Fibroblast of skin of scalp (primary cell): Measurements from ENCODE around the gene ST6GALNAC6.
"Not testable (repeated sequence)": the region's sequence is repeated elsewhere in the genome, so short reads cannot be mapped to it uniquely, and the experiment has no call there.

Experiments used
- DNase-seq: peaks from one replicate; pipeline ENCODE4 v3.0.0-alpha.2; 2013

The ST6GALNAC6 gene

GRCh38 chr9:127854960-127855359, 44.4 kb downstream of the ST6GALNAC6 start:
- no peak for DNase-seq

DNA sequence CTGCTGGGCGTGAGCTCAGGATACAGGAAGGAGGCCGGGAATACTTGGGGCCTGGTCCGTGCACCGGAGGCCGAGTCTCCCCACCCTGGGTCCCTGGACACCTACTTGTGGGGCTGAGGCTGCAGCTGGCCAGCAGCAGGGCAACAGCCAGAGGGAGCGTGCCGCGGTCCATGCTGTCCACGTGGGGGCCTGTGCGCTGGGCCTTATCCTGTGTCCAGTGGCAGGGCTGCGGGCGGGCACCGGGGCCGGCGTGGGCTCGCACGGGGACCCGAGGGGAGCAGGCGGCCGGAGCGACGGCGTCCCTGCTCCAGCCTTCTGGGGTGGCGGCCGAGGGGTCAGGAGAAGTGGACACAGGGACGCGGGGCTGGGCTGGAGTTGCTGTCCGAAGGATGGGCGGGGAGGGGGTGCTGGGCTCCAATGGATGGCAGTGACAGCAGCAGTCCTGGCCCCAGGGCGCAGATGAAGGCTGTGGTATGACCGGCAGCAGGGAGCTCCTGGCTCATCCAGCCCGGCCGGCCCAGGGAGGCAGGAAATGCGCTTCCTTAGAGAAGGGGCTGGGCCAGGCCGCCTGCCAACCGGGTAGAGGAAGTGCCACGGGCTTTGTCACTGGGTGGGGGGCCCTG, 45.1 kb downstream of the ST6GALNAC6 start, which contains the start of gene ENG:
TSS of gene ENG (minus strand) at position 475 of the 623 bp plus-strand sequence. CDS start at position 172, 303 bp downstream.
- peak; percentile 78 for DNase-seq

DNA sequence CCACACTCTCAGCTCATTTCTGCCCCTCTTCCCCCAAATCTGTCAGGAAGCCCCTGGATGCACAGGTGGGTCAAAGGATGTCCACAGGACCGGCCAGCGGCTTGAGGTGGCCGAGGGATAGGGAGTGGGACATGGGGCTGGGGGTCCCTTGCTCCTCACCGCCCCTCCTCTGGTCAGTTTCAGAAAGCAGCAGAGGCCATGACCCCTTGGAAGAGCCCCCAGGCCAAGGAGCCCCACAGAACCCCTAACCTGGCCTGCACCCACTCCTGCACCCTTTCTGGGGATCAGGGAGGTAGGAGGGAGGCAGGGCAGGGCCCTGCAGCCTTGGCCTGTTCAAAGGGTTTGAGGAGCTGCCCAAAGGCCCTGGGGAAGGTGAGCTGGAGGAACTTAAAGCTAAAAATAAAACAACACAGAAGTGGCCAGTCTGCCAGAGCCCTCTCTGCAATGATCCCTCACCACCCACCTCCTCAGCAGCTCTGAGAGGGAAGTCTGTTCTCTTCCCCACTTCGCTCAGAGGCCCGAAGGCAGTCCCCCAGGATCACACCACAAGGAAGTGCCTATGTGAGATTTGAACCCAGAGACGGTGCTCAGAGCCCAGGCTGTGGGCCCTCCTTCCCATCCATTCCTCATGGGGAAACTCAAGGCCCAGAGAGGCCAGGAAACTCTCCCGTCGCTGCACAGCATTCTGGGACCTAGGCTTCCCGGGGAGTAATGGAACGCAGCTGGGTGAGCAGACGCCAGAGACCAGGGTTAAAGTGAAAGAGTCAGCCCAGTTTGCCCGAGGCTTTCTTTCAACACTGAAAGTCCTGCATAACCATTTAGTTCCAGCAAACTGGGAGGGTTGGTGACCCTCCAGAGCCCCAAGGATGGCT, 45.9 kb downstream of the ST6GALNAC6 start:
- peak; percentile 23 for DNase-seq

DNA sequence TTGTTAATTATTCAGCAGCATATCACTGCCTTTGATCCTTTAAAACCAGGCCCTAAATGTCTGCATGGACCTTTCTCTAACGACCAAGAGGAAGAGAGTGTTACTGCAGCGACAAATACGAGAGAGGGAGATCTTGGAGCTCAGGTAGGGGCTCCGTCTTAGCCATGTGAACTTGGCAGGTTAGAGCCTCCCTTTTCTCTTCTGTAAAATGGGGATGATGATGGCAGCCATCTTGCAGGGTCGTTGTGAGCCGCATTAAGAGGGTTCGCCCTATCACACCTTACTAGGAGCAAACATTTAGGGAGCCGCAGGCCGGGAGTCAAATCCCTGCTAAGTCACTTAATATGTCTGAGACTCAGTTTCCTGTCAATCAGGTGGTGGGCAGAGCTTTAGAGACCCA, 46.6 kb downstream of the ST6GALNAC6 start:
- DNase-seq, result no peak

GRCh38 chr9:127850286-127850830, 49.0 kb downstream of the ST6GALNAC6 start:
- no peak for DNase-seq

DNA sequence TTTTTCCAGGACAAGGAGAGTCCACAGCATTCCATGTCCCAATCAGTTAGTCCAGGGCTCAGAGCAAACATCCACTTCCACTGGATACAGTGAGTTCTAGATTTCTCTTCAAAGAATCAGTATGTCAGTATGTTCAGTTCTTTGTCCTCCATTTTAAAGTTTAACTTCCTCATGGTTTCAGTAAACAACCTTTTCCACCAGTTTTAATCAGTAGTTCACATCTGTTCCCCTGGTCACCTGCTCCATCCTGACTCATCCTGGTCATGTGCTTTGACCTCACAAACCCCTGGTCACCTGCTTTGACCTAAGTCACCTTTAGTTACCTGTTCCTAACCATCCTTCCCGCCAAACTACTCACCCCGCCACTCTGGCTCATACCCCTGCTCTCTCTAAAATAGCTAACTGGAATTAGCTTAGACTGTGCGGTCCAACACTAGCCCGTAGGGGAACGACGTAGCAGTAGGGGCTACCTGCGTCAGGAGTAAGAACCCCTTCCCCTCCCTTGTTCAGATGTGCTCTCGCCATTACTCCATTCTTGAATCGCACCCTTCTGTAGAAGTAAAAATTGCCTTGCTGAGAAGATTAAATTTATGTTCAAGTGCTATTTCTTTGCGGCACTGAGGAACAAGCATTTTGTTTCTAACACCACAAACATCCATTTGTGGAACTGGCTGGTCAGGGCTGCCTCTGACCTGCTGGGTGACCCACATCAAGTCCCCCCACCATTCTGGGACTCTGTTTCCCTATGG, 50.5 kb downstream of the ST6GALNAC6 start:
- no peak for DNase-seq

DNA sequence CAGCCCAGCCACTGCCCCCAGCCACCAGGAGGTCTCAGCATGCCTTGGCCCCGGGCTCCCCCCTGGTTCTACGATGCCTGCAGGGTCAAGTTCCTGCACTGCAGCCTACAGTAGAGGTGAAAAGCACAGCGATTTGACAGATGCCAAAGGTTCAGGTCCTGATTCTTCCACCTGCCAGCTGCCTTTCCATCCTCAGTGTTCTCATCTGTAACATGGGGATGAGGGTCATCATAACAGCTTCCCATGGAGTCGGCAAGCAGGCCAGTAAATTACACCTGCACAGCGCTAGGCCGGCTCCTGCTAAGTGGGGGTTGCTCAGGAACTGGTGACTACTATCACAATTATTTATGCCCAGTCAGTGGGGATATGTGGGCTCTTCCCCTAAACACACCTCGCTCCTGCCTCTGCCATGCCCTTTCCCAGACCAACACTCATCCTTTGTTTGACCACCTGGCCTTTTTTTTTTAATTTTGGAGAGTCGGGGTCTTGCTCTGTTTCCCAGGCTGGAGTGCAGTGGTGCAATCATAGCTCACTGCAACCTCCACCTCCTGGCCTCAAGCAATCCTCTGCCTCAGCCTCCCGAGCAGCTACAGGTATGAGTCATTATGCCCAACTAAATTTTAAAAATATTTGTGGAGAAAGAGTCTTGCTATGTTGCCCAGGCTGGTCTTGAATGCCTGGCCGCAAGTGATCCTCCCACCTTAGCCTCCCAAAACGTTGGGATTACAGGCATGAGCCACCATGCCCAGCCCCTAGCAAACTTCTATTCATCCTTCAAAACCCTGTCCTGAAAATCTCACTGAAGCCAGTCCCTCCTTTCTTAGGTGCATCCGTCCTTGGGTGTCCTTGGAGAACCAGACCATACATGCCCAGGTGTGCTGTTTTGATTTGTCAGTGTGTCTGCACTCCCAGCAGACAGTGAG, 51.3 kb downstream of the ST6GALNAC6 start:
- no peak for DNase-seq

DNA sequence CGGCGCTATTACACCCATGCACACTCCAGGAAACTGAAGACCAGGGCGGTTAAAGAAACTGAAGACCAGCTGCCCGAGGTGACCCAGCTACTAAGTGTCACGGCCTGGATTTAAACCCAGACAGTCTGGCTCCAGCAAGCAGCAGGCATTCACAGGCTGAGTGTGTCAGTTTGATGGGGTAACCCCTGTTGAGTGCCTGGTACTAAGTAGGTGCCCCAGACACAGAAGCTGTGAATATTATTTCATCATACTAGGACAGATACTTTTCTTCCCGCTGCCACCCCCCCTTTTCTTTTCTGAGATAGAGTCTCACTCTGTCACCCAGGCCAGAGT, 52.3 kb downstream of the ST6GALNAC6 start:
- no peak for DNase-seq

GRCh38 chr9:127846443-127847177, 52.8 kb downstream of the ST6GALNAC6 start:
- no peak for DNase-seq

DNA sequence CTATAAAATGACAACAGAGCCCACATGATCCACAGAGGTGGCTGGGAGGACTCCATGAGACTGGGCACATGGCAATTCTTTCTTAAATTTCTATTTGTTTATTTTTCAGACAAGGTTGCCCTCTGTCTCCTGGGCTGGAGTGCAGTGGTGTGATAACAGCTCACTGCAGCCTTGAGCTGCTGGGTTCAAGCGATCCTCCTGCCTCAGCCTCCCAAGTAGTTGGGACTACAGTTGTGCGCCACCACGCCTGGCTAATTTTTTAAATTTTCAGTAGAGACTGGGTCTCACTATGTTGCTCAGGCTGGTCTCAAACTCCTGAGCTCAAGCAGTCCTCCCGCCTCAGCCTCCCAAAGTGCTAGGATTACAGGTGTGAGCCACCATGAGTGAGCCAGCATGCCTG, 53.8 kb downstream of the ST6GALNAC6 start:
- DNase-seq, result not testable (repeated sequence)

DNA sequence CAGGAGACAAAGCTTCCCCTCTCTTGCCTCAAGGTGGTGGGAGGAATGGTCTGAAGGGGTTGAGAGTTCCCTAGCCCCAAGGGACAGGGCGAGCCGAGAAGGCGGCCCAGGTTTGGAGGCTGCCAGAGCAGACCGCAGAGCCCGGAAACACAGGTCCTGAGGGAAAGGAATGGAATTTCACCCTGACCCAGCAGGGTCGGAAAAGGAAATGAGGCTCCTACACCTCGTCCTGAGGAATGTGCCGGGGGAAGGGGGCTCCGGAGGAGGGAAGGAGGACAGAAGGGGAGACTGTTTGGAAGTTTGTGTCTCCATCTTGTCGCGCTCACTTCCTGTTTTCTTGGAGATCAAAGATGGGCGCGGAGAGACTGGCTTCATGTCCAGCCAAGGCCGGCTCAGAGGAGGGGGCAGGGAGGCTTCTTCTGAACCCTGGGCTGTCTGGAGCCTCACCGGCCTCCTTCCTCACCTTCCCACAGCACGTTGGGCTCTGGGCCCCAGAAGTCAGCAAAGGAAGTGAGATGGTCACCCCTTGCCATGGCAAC, 54.5 kb downstream of the ST6GALNAC6 start:
- DNase-seq, result peak; percentile 48

DNA sequence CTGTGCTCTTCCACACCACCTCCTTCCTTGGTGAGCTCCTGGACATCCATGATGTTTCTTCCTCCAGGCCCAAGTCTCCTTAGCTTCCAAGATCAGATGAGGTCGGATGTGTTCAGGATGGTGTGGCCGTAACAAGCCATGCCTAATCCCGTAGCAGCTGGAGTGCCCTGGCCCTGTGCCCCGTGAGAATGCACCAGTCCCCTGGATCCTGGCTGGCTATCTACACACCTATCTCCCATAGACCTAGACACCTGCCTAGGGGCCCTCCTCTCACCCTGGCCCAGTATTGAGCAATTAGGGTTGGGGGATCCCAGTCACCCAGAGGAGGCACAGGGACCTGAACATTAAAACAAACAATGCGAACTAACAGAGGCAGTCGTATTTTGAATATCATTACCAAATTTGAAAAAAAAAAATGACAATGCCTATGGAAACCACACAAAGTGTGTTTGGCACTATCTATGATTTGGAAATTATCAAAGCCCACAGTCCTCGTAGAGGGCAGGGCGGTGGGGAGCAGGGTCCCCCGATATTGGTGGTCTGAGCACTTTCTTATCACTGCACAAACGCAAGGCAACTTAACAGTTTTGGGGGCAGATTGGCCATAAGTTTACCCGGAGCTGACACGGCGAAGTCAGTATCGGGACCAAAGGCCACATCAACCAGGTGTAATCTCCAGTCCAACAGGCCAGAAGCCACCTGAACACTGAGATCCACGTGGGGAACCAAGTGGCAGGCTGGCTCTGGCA, 58.1 kb downstream of the ST6GALNAC6 start:
- DNase-seq, result no peak

- peak; percentile 67 for DNase-seq
Measured at GRCh38 chr9:127838375-127839078, 60.9 kb downstream of the ST6GALNAC6 start.

DNA sequence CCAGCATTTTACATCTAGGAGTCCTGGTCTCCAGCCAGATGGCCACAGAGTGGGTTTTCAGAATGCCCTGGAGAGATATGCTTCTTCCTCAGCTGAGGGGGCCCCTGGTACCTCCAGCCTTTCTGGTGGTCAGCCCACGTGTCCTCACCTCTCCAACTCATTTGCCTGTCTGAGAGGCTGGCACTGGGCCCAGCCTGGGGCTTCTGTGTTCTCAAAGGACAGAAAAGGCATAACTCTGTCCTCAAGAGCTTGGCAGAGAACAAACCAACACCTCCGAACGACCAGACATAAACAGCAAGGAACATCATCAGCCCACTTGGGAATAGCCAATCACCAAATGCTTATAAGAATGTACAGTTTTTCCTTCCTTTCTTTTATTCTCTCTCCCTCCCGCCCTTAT, 62.1 kb downstream of the ST6GALNAC6 start:
- no peak for DNase-seq

- DNase-seq, result not testable (repeated sequence)
Measured at GRCh38 chr9:127836561-127836960, 62.8 kb downstream of the ST6GALNAC6 start.

DNA sequence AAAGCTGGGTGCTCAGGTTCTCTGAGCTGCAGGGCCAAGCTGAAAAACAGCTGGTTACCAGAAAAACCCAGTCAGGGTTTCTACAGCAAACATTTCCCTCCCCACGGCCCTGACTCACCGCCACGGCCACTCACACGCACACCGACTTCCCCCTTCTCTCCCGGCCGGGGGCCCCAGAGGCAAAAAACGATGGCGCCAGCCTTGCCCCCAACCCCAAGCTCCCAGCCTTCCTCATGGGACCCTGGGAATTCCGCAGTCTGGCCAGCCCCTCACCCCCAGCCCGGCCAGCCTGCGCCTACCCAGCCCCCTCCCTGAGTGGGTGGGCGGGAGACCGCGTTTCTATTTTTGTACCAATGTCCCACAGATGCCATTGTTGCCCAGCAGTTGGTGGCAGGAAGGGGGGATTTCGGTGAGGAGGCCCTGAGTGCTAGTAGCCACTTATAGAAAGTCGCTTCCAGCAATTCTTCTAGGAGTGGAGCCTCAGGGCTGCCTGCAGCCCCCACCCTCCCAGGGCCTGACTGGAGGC, 63.3 kb downstream of the ST6GALNAC6 start:
- DNase-seq, result peak; percentile 70
